AG10803 (cell line): ENCODE results near the gene ELFN2.
A peak's percentile ranks its signal among the peaks of the same experiment; 100 is the strongest.

Experiments
- DNase-seq: peaks from one replicate; pipeline ENCODE4 v3.0.0; 2010; ENCODE audit warnings: low read depth
- H3K4me3 ChIP-seq: 2 replicates; pipeline ENCODE4 v1.5.1; 2011; ENCODE audit warnings: mild to moderate bottlenecking, low read length, control low read depth
- TF ChIP-seq, protein P1 (sequence below): conservative IDR thresholded peaks from 2 replicates; pipeline ENCODE4 v1.5.1; 2011; ENCODE audit warnings: mild to moderate bottlenecking, low read length, control low read depth, inconsistent platforms

ELFN2 gene

DNA sequence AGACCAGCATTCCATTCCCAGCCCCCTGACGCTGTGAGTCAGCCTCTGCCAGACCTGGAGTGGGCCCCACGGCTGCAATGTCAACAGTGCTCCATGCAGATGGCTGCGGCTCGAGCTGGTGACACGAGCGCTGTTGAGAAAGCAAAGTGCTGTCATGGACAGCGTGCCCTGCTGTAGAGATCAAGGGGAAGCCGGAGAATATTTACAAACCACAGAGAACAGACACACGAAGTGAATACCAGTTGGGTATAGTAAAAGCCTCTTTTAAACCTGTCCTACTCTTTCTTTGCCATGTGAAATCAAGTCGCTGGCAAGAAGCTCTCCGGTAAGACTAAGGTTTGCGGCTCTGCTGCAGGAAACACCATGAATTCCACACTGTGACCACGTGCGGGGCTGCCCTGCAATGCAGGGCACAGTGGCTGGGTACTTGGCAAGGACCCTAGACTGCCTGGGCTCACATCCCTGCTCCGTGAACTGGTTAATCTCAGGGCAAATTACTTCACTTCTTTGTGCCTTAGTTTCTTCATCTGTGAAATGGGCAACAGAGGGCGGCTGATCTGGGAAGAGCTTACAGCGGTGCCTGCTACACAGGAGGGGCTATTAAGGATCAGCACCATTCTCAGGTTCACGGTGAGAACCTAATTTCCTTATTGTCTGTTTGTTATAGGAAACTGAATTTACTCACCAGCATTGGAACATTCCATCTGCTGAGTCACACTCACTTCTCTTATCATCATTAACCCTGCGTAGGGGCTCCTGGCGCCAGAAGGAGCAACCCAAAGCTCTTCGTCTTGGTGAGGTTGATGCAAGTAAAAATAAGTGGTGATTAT is 27.8 kb upstream of the ELFN2 start:
- TF ChIP-seq, protein P1, sequence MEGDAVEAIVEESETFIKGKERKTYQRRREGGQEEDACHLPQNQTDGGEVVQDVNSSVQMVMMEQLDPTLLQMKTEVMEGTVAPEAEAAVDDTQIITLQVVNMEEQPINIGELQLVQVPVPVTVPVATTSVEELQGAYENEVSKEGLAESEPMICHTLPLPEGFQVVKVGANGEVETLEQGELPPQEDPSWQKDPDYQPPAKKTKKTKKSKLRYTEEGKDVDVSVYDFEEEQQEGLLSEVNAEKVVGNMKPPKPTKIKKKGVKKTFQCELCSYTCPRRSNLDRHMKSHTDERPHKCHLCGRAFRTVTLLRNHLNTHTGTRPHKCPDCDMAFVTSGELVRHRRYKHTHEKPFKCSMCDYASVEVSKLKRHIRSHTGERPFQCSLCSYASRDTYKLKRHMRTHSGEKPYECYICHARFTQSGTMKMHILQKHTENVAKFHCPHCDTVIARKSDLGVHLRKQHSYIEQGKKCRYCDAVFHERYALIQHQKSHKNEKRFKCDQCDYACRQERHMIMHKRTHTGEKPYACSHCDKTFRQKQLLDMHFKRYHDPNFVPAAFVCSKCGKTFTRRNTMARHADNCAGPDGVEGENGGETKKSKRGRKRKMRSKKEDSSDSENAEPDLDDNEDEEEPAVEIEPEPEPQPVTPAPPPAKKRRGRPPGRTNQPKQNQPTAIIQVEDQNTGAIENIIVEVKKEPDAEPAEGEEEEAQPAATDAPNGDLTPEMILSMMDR, result no peak
- DNase-seq, result peak; percentile 76
- H3K4me3 ChIP-seq, result no peak overlapping the region

DNA sequence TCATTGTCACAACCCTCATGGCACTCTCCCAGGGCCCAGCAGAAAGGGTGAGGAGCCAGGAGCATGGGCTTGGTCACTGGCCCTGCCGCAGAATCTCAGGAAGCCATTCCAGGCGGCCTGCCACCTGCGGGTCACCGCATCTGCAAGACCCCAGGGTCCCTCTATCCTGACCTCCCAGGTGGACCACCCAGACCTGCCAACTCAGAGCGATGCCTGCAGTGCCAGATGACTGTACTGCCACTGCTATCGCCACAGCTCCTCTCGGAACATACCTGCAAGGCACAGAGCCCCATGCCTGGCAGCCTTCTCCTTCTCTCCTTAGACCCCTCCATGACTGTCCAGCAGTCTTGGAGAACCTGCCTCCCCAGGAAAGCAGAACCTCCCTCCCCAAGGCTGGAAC is 26.4 kb upstream of the ELFN2 start:
- no peak overlapping the region for H3K4me3 ChIP-seq
- TF ChIP-seq, protein P1, result no peak
- no peak for DNase-seq

DNA sequence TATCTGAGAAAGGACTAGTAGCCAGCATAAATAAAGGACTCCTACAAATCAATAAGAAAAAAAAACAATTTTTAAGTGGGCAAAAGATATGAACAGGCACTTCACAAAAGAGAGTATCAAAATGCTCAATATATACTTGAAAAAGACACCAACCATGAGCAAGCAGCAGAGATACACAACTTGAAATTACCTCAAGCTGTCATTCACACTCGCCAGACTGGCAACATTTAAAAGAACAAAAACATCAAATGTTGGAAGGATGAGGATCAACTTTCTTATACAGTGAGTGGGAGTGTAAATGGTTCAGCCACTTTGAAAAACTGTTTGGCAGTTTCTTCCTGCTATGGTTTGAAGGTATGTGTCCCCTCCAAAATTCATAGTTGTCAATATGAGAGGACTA is 23.9 kb upstream of the ELFN2 start:
- no peak for DNase-seq
- TF ChIP-seq, protein P1, result no peak
- no peak overlapping the region for H3K4me3 ChIP-seq

DNA sequence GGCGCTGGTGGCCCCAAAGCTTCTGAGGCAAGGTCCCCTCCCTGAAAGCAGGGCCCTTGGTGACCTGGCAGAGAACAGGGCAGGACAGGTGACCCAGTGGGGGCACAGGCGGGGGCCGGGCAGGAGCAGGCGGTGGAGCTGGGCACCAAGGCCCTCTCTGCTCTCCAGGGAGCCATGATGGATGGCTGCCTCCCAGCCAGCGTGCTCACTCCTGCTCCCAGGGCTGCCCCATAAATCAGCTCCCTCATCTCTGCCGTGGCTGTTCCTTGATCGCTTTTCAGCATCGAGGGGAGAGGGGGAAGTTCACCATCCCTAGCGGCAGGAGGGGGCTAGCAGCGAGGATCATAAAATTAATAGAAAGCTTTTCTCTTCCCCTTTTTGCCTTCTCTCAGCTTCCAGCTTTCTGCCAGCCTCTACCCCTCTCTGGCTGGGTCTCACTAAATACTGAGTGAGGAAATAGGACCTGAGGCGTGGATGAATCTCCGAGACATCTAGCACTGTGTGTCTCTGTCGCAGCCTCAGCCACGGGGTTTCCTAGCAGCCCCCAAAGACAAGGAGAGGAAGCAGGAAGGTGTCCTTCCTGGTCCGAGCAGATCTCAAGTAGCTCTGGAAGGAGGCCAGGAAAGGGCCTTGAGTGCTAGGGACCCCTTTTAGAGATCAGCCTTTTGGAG is 22.2 kb upstream of the ELFN2 start:
- no peak for DNase-seq
- H3K4me3 ChIP-seq, result no peak overlapping the region
- TF ChIP-seq, protein P1, result no peak

DNA sequence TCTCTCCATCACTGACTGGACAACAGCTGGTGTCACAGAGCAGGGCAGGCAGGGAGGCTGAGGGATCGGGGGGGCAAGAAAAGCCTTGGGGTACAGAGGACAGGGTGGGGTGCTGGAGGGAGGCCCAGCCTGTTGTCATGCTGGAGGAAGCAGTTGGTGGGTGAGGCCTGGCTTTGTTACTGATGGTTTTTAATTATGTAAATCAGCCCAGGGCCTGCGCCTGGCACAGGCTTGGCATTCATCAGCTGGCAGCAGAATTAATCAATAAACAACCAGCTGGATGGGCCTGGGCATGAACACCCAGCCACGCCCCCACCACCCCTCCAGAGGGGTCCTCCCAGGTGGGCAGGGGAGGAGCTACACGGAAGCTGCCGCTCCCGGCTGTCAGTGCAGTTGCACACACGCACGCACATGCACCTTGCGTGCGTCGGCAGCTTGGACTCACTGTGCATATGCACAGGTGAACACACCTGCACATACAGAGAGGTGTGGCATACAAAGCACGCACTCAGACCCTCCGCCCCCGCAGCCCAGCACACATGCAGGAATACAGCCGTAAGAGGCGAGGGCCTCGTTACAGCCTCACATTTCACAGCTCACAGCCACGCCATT is 21.3 kb upstream of the ELFN2 start:
- TF ChIP-seq, protein P1, result no peak
- no peak overlapping the region for H3K4me3 ChIP-seq
- DNase-seq, result no peak

DNA sequence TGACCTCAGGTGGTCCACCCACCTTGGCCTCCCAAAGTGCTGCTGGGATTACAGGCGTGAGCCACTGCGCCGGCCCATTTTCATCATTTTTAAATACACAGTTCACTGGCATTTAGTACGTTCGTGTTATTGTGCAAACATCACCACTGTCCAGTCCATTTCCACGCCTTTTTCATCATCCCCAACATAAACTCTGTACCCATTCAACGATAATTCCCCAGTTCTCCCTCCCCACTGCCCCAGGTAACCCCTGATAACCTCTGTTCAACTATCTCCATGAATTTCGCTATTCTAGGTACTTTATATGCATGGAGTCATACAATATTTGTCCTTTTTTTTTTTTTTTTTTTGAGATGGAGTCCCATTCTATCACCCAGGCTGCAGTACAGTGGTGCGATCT is 18.2 kb upstream of the ELFN2 start:
- TF ChIP-seq, protein P1, result no peak
- DNase-seq, result no peak
- H3K4me3 ChIP-seq, result no peak overlapping the region

DNA sequence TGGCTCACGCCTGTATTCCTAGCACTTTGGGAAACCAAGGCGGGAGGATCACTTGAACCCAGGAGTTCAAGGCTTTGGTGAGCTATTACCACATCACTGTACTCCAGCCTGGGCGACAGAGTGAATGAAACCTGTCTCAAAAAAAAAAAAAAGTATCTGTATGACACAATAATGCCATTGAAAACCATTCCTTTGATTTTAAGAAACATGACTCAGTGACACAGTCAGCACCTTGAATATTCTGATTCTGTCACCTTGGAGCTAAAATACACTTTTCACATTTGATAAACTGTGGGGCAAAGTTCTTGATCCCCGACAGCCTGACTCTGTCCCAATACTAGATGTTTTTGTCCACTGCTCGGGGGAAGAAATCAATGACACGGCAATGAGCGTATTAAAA is 16.7 kb upstream of the ELFN2 start:
- no peak overlapping the region for H3K4me3 ChIP-seq
- TF ChIP-seq, protein P1, result no peak
- DNase-seq, result no peak
